ENCODE results near the gene PRKAR1B.

GRCh38 chr7:723541-723940 lies 3.5 kb downstream of the PRKAR1B start:
- no peak for TF ChIP-seq CTCF (IDR thresholded peaks at IDR 0.05; ENCODE audit: insufficient read depth, low read depth, low read length)
- no peak for TF ChIP-seq EZH2 (IDR thresholded peaks at IDR 0.05; ENCODE audit: insufficient read depth, low read length)

All from astrocyte (in vitro differentiated cells and primary cell).